ENCODE results near the gene NFASC. TPM values are rescaled to one million over a fixed set of nuclear protein-coding genes. Genes with fewer than 3 reads are reported as not detected.
A peak's percentile ranks its signal among the peaks of the same experiment; 100 is the strongest.

NFASC gene
- total and polyA plus RNA-seq, 2 experiments from 2014 or later, result 3.9 to 11.7 TPM

GRCh38 chr1:204975021-204975420 lies 104.4 kb downstream of the NFASC start (continued):
- TF ChIP-seq ZNF462 (CRISPR knock-in tag; IDR thresholded peaks at IDR 0.05), result no peak
- TF ChIP-seq ZNF114 (CRISPR knock-in tag; IDR thresholded peaks at IDR 0.05), result no peak
- TF ChIP-seq STAT1 (IDR thresholded peaks at IDR 0.05; ENCODE audit: unreplicated experiment), result no peak

GRCh38 chr1:204975568-204976235 lies 105.0 kb downstream of the NFASC start:
- H3K27me3 ChIP-seq (ENCODE audit: insufficient read depth), result no peaks in the 10 kb centered on the region
- TF ChIP-seq EZH2phosphoT487 (IDR thresholded peaks at IDR 0.05; ENCODE audit: unreplicated experiment), result no peak
- no peak for TF ChIP-seq ZNF462 (CRISPR knock-in tag; IDR thresholded peaks at IDR 0.05)
- peak; percentile 78 to 82 for TF ChIP-seq CTCF (conservative IDR thresholded peaks at IDR 0.05; ENCODE audit: low read depth in 2 of 2)

More at GRCh38 chr1:204975568-204976235, 105.0 kb downstream of the NFASC start:
- Histone ChIP-seq H3K4me1 (ENCODE audit: insufficient read depth) (no peaks in the 10 kb centered on the region), H3F3A (replicated peaks; ENCODE audit: low read depth) (no peaks in the 10 kb centered on the region), H3K4me3 (no peak overlapping the region), H4K20me1 (replicated peaks; ENCODE audit: insufficient read depth) (no peaks in the 10 kb centered on the region), H3K9me2 (ENCODE audit: insufficient read depth) (no peaks in the 10 kb centered on the region), H3K36me3 (ENCODE audit: insufficient read depth) (no peaks in the 10 kb centered on the region), H3K79me2 (replicated peaks; ENCODE audit: insufficient read depth) (no peaks in the 10 kb centered on the region), H2AFZ (no peak overlapping the region), H3K27ac (ENCODE audit: low read depth) (no peak overlapping the region), H3K4me2 (no peak overlapping the region)
- H3K9me3 Mint-ChIP-seq, result no peaks in the 10 kb centered on the region
- no peaks in the 10 kb centered on the region for H3K36me3 Mint-ChIP-seq (ENCODE audit: low read depth)
- no peaks in the 10 kb centered on the region for H3K4me1 Mint-ChIP-seq
- peaks cover 10% of the 10 kb centered on the region for H3K27me3 Mint-ChIP-seq (ENCODE audit: insufficient read depth, low read depth, poor library complexity)
- H3K4me3 Mint-ChIP-seq, result no peak overlapping the region
- no peak overlapping the region for H3K27ac Mint-ChIP-seq
- peak; percentile 91 for ATAC-seq
- peak; percentile 79 for DNase-seq (ENCODE audit: low spot score)
